K562 (cell line): ENCODE measurements around the gene ARHGAP29. TPM values are rescaled to one million over a fixed set of nuclear protein-coding genes. Genes with fewer than 3 reads are reported as not detected.

Experiments used
- ATAC-seq: fragments of 200-7000 bp; cut with Tn5 transposase; 3 replicates; pipeline ENCODE4 v1.9.1; 2020; ENCODE audit warnings: moderate library complexity
- BruUV-seq: library from RNA; stranded (reverse); fragments of 400-500 nt; replicated peaks from 2 replicates; lab custom pipeline; 2021; lab: Mats Ljungman, UMichigan
- CTCF ChIA-PET: fragments of 300-600 bp; formaldehyde crosslinking; extraction: SDS; loops from one replicate; lab custom pipeline; 2021; ENCODE audit warnings: low intra/inter-chr PET ratio; lab: Yijun Ruan, JAX
- POLR2A ChIA-PET: fragments of 300-600, 350-650 bp; sonication (Branson Sonifier 250); formaldehyde crosslinking; extraction: SDS; loops from one replicate; lab custom pipeline; 2021; ENCODE audit warnings: antibody characterized with exemption, inconsistent platforms; lab: Yijun Ruan, JAX
- DNase-seq, 4 experiments: peaks; one replicate each; pipeline versions ENCODE4 v3.0.0 to v3.0.0-alpha.2; 2011 to 2018; ENCODE audit warnings: low spot score in 3 of 4, mixed read lengths in 3 of 4; ENCODE audit errors: extremely low read depth in 1 of 4
- FAIRE-seq: peaks from 2 replicates; lab custom pipeline; 2011; peaks lifted over from hg19 to GRCh38; lab: Jason Lieb, UNC
- H2AFZ ChIP-seq: 2 replicates; pipeline ENCODE4 v1.6.0; 2011; ENCODE audit warnings: low read depth, low read length, control low read depth, inconsistent platforms
- H3K27ac ChIP-seq: fragments of 200-600 bp; 3 replicates; pipeline ENCODE4 v1.8.0; 2011; ENCODE audit warnings: low read depth, mild to moderate bottlenecking, control low read depth, inconsistent platforms, low read length, moderate library complexity, mixed read lengths; ENCODE audit errors: extremely low read depth
- H3K27me3 ChIP-seq, 2 experiments: fragments of 300-600 bp in 1 of 2; 2 replicates in 1 of 2; 3 replicates in 1 of 2; pipeline versions ENCODE4 v1.6.0 to v1.8.0; 2011; ENCODE audit warnings: inconsistent platforms in 2 of 2, low read length in 2 of 2, mild to moderate bottlenecking in 1 of 2, mixed read lengths in 1 of 2, moderate library complexity in 1 of 2; ENCODE audit not compliant: control insufficient read depth in 2 of 2, insufficient read depth in 2 of 2
- H3K36me3 ChIP-seq: fragments of 300-600 bp; 3 replicates; pipeline ENCODE4 v1.8.0; 2011; ENCODE audit warnings: mild to moderate bottlenecking, low read length, inconsistent platforms; ENCODE audit not compliant: control insufficient read depth, insufficient read depth
- H3K4me1 ChIP-seq, 2 experiments: fragments of 200-600 bp in 1 of 2; replicated peaks in 1 of 2; 2 replicates in 1 of 2; 3 replicates in 1 of 2; pipeline versions ENCODE4 v1.5.1 to v1.8.0; 2011; ENCODE audit warnings: inconsistent platforms in 2 of 2, low read length in 2 of 2, mild to moderate bottlenecking in 1 of 2, mixed read lengths in 1 of 2, moderate library complexity in 1 of 2; ENCODE audit not compliant: control insufficient read depth in 2 of 2, insufficient read depth in 2 of 2
- H3K4me2 ChIP-seq: 2 replicates; pipeline ENCODE4 v1.6.1; 2011; ENCODE audit warnings: low read length, control low read depth, inconsistent platforms, mixed read lengths; ENCODE audit not compliant: insufficient read depth
- H3K4me3 ChIP-seq: fragments of 200-600 bp; sonication (generic), shearing (Covaris generic); 2 replicates; pipeline ENCODE4 v1.5.1; 2016; ENCODE audit warnings: control low read depth, inconsistent platforms
- H3K79me2 ChIP-seq: fragments of 200-600 bp; 3 replicates; pipeline ENCODE4 v1.8.0; 2011; ENCODE audit warnings: low read length, inconsistent platforms; ENCODE audit not compliant: control insufficient read depth, insufficient read depth
- H3K9ac ChIP-seq, 2 experiments: 2 replicates each; pipeline versions ENCODE4 v1.6.0 to v1.6.1; 2011; ENCODE audit warnings: low read depth in 2 of 2, low read length in 2 of 2, control low read depth in 1 of 2, inconsistent platforms in 1 of 2, mild to moderate bottlenecking in 1 of 2, mixed read lengths in 1 of 2; ENCODE audit not compliant: insufficient read depth in 1 of 2
- H3K9me1 ChIP-seq: one replicate; pipeline ENCODE4 v1.6.0; 2011; ENCODE audit warnings: inconsistent platforms, mild to moderate bottlenecking, low read length, moderate library complexity; ENCODE audit not compliant: control insufficient read depth, insufficient read depth
- H3K9me3 ChIP-seq: replicated peaks from 2 replicates; pipeline ENCODE4 v1.5.1; 2011; ENCODE audit warnings: low read depth, low read length, inconsistent platforms; ENCODE audit not compliant: control insufficient read depth, insufficient read depth
- H4K20me1 ChIP-seq: replicated peaks from 2 replicates; pipeline ENCODE4 v1.6.1; 2011; ENCODE audit warnings: low read length, inconsistent platforms, mixed read lengths; ENCODE audit not compliant: control insufficient read depth, insufficient read depth
- CBFA2T2 ChIP-seq: fragments of 450-650 bp; conservative IDR thresholded peaks from 2 replicates; pipeline ENCODE4 v1.6.1; 2017; ENCODE audit warnings: mild to moderate bottlenecking
- CREM ChIP-seq: IDR thresholded peaks from 2 replicates; pipeline ENCODE4 v1.6.1; 2014; ENCODE audit warnings: antibody characterized with exemption, low read depth
- PTBP1 ChIP-seq: fragments of 200-400 bp; formaldehyde crosslinking; IDR thresholded peaks from 2 replicates; pipeline ENCODE4 v1.6.1; 2017; ENCODE audit warnings: low read depth, low read length
- ZFX ChIP-seq: sonication (generic); formaldehyde crosslinking; IDR thresholded peaks from 2 replicates; pipeline ENCODE4 v1.8.0; 2022; ENCODE audit warnings: mild to moderate bottlenecking, missing genetic modification reagents, moderate library complexity
- WGBS: fragments of 100-300 bp; shearing (Covaris generic); methylation state at CpG from one replicate; pipeline ENCODE4 v1.1.6; 2016; ENCODE audit warnings: low coverage, mixed read lengths; ENCODE audit not compliant: insufficient coverage; ENCODE audit errors: missing lambda C conversion rate; 5-methylcytosine and 5-hydroxymethylcytosine counted together
- in situ Hi-C: fragments of 300-500 bp; cut with MboI; formaldehyde crosslinking; loops from 4 replicates; pipeline ENCODE4 v1.15.0; 2018; ENCODE audit warnings: inconsistent platforms, mixed read lengths
- intact Hi-C: fragments of 100-400 bp; cut with micrococcal nuclease; formaldehyde crosslinking; loops from 2 replicates; pipeline ENCODE4 v1.14.2; 2022
- polyA plus RNA-seq, 8 experiments: library from polyadenylated mRNA; depleted of rRNA in 4 of 8; stranded (reverse) in 5 of 8; unstranded in 3 of 8; fragments of >200 nt; fragmentation: Nextera tagmentation in 2 of 8; fragmentation: Illumina TruSeq in 1 of 8; extraction: Ambion mirVana in 2 of 8; extraction: Trizol in 1 of 8; gene quantifications; 2 replicates each; pipeline versions ENCODE4 v1.2.1 to v1.2.3, GENCODE V29; 2011 to 2014; ENCODE audit warnings: inconsistent platforms in 1 of 8, missing spikeins in 1 of 8
- total RNA-seq, 7 experiments: library from RNA; depleted of rRNA in 6 of 7; stranded (reverse); fragments of >200 nt in 6 of 7; fragmentation: Illumina TruSeq in 2 of 7; extraction: Trizol in 2 of 7; gene quantifications; 2 replicates each; pipeline versions ENCODE4 v1.2.1 to v1.2.3, GENCODE V29; 2011 to 2021; ENCODE audit warnings: low replicate concordance in 1 of 7
- TF ChIP-seq, protein P1 (sequence below): fragments of 450-650 bp; IDR thresholded peaks from 2 replicates; pipeline ENCODE4 v1.6.1; 2016; ENCODE audit warnings: antibody characterized with exemption
- TF ChIP-seq, protein P2 (sequence below), 2 experiments: fragments of 150-350 bp in 1 of 2; IDR thresholded peaks; 2 replicates each; pipeline ENCODE4 v1.6.1; 2012 to 2016; ENCODE audit warnings: low read depth in 2 of 2, low read length in 2 of 2, mild to moderate bottlenecking in 1 of 2, moderate library complexity in 1 of 2

ARHGAP29 gene
- total and polyA plus RNA-seq, 9 of the 15 experiments (the other 6 are each of a cell fraction or from before 2014, with no cell fraction given) = under 0.01 to 0.13 (median 0.02) TPM; not detected in 5

- H3K4me1 ChIP-seq = peaks cover 0 to 10% of the 10 kb centered on the region in 2 experiments; a peak in 2 of 5 replicates
- no peaks in the 10 kb centered on the region for H3K9me1 ChIP-seq
- 1% methylated on average over 5 of the region's 5 CpGs for WGBS
- no peak for FAIRE-seq
- no peak for TF ChIP-seq PTBP1
- TF ChIP-seq, protein P1, sequence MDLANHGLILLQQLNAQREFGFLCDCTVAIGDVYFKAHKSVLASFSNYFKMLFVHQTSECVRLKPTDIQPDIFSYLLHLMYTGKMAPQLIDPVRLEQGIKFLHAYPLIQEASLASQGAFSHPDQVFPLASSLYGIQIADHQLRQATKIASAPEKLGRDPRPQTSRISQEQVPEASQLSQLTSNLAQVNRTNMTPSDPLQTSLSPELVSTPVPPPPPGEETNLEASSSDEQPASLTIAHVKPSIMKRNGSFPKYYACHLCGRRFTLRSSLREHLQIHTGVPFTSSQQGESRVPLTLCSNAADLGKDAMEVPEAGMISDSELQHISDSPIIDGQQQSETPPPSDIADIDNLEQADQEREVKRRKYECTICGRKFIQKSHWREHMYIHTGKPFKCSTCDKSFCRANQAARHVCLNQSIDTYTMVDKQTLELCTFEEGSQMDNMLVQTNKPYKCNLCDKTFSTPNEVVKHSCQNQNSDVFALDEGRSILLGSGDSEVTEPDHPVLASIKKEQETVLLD = no peak
- no peak for TF ChIP-seq ZFX (CRISPR knock-in tag)
- TF ChIP-seq, protein P2, sequence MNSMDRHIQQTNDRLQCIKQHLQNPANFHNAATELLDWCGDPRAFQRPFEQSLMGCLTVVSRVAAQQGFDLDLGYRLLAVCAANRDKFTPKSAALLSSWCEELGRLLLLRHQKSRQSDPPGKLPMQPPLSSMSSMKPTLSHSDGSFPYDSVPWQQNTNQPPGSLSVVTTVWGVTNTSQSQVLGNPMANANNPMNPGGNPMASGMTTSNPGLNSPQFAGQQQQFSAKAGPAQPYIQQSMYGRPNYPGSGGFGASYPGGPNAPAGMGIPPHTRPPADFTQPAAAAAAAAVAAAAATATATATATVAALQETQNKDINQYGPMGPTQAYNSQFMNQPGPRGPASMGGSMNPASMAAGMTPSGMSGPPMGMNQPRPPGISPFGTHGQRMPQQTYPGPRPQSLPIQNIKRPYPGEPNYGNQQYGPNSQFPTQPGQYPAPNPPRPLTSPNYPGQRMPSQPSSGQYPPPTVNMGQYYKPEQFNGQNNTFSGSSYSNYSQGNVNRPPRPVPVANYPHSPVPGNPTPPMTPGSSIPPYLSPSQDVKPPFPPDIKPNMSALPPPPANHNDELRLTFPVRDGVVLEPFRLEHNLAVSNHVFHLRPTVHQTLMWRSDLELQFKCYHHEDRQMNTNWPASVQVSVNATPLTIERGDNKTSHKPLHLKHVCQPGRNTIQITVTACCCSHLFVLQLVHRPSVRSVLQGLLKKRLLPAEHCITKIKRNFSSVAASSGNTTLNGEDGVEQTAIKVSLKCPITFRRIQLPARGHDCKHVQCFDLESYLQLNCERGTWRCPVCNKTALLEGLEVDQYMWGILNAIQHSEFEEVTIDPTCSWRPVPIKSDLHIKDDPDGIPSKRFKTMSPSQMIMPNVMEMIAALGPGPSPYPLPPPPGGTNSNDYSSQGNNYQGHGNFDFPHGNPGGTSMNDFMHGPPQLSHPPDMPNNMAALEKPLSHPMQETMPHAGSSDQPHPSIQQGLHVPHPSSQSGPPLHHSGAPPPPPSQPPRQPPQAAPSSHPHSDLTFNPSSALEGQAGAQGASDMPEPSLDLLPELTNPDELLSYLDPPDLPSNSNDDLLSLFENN (IDR thresholded peaks at IDR 0.05; ENCODE audit: low read depth in 2 of 2, low read length in 2 of 2) = no peak
- no peak for TF ChIP-seq CREM
- no peak for TF ChIP-seq CBFA2T2
- TF ChIP-seq, all 486 proteins: peak for 0
- DNase-seq (no peak), ATAC-seq (no peak)
- H3K4me2 ChIP-seq = no peak overlapping the region
- no TSS peak for BruUV-seq
- no peak overlapping the region for H2AFZ ChIP-seq
- H3K9me3 ChIP-seq = no peaks in the 10 kb centered on the region
- no peak overlapping the region for H3K9ac ChIP-seq
- no peaks in the 10 kb centered on the region for H4K20me1 ChIP-seq
- H3K4me3 ChIP-seq = no peak overlapping the region
- ChIA-PET CTCF (no interaction called here), POLR2A (interaction anchor here (1.7 kb wide), 1 partner anchor 19 kb away, joined by 6 read pairs; no protein-coding TSS in a partner anchor)
- H3K79me2 ChIP-seq = no peaks in the 10 kb centered on the region
- peaks cover 3 to 15% of the 10 kb centered on the region in 2 experiments; a peak in 4 of 5 replicates for H3K27me3 ChIP-seq
- no peak overlapping the region for H3K27ac ChIP-seq
- no peaks in the 10 kb centered on the region for H3K36me3 ChIP-seq
- intact Hi-C loops (no loop called here), in situ Hi-C loops (no loop called here)
Measured at GRCh38 chr1:94245747-94246438, 8.5 kb upstream of the ARHGAP29 start.
